GM18868 (cell line): ENCODE measurements around the gene NLRX1.
"Not testable (repeated sequence)": the region's sequence is repeated elsewhere in the genome, so short reads cannot be mapped to it uniquely, and the experiment has no call there.

ENCODE experiments used
- ATAC-seq: cut with Tn5 transposase; IDR thresholded peaks from one replicate; pipeline ENCODE4 v1.9.1; 2021; ENCODE audit warnings: mild to moderate bottlenecking, moderate library complexity; ENCODE audit not compliant: unreplicated experiment

Gene NLRX1

DNA sequence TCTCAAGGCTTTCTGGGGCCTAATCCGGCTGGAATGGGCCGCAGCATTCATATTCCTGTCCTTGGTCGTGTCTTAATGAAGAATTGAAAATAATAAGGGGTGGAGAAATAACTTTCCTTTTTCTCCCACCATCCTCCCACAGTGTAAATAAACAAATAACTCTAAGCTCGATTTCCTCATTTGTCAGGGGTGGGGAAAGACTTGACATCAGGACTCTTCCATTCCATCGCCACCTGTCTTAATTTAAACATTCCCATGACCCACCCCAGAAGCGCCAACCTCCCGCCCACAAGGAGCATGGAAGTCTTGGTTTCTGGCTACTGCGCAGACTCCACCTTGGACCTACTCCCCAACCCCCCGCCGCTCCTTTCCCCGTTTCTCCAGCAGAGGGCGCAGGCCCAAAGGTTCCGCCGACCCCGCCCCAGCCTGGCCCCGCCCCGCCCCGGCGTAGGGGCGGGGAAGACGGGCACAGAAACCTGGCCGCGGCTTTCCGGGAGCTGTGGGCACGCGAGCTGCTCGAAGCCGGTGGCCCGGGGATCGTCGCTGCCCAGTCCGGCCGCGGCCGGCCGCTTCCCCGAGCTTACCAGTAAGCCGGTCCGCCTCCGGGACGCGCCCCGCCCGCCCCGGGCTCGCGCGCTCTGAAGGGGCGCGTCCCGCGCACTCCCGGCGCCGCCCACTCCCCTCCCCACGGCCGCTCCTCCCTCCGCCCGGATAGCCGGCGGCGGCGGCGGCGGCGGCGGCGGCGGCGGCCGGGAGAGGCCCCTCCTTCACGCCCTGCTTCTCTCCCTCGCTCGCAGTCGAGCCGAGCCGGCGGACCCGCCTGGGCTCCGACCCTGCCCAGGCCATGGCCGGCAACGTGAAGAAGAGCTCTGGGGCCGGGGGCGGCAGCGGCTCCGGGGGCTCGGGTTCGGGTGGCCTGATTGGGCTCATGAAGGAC is 37.3 kb downstream of the NLRX1 start, which contains the start of gene CBL:
TSS of gene CBL (plus strand) at position 766 of the 937 bp plus-strand sequence. CDS start at position 845, 79 bp downstream.
- ATAC-seq, result peak; percentile 84

DNA sequence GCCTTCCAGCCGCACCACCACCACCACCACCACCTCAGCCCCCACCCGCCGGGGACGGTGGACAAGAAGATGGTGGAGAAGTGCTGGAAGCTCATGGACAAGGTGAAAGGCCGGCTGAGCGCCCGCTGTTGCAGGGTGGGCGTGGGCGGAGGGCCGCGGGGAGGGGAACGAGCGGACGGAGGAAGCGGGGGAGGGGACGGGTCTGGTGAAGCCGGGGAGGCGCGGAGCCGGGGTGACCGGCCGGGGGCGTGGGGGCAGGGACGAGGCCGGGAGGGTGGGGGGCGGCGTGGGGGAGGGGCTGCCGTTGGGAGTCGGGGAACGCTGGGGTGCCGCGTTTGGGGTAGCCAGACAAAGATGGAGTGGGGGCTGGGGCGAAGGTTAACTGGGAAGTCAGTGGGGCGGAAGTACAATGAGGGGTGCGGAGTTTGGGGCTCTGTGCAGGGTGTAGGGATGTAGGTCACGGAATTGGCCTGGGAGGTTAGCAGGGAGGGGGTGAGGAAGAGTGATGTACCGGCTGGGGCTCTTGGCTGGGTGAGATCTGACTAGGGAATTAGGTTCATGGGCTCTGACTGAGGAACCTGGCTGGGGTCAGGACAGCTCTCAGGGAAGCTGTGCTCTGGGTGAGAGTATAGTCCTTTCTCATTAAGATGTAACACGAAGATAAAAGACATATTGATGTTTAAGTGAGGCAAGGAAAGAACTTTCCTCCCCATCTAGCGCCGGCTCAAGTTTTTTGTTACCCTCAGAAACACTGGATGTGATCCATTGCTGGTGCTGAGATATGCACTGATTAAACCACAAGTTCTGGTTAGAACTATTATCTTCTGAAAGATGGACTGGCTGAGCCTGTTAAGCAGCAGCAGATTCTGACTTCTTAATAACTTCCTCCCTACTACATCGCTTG is 38.2 kb downstream of the NLRX1 start:
- peak; percentile 24 for ATAC-seq

- no peak for ATAC-seq
Observed at GRCh38 chr11:119207415-119207960, 39.0 kb downstream of the NLRX1 start.

DNA sequence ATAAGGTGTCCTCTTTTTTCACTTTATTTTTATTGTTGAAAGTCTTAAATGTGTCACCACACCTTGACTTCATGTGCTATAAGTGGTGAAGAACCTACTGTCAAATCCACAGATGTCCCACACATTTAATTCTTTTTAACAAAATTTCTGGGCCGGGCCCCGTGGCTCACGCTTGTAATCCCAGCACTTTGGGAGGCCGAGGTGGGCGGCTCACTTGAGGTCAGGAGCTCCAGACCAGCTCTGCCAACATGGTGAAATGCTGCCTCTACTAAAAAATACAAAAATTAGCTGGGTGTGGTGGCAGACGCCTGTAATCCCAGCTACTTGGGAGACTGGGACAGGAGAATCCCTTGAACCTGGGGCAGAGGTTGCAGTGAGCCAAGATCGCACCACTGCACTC is 40.7 kb downstream of the NLRX1 start:
- no peak for ATAC-seq

DNA sequence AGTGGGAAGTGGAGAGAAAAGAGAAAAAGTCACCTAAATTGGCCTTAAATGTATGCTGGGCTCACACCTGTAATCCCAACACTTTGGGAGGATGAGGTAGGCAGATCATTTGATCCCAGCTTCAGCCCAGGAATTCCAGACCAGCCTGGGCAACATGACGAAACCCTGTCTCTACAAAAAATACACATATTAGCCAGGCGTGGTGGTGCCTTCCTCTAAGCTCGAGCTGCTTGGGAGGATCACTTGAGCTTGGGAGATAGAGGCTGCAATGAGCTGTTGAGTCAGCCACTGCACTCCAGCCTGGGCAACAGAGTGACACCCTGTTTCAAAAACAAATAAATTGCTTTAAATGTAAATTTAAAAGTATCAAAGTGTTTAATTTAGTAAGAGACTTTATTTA is 41.5 kb downstream of the NLRX1 start:
- no peak for ATAC-seq

DNA sequence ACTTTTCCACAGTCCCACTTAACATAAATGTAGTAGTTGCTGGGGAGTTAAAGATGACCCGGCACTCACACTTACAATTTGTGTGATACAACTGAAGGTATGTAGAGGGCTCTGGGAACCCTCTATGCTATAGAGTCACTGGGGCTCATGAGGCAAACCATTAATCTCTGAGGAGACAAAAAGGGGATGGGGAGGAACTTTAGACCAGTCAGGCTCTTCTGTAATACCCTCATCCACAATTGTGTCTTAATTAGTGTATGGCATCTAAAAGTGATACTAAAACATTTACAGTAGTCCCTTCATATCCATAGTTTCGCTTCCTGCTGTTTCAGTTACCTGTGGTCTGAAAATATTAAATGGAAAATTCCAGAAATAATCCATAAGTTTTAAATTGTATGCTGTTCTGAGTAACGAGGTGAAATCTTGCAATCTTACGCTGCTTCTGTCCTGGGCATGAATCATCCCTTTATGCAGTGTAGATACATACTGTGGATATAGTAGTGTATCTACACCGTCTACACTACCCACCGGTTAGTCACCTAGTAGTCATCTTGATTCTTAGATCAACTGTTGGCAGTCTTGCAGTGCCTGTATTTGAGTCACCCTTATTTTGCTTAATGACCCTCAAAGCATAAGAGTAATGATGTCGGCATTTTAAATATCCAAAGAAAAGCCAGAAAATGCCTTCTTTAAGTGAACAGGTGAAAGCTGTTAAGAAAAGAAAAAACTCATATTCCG is 49.8 kb downstream of the NLRX1 start:
- ATAC-seq, result no peak

GRCh38 chr11:119222308-119222707 is 53.8 kb downstream of the NLRX1 start:
- no peak for ATAC-seq

DNA sequence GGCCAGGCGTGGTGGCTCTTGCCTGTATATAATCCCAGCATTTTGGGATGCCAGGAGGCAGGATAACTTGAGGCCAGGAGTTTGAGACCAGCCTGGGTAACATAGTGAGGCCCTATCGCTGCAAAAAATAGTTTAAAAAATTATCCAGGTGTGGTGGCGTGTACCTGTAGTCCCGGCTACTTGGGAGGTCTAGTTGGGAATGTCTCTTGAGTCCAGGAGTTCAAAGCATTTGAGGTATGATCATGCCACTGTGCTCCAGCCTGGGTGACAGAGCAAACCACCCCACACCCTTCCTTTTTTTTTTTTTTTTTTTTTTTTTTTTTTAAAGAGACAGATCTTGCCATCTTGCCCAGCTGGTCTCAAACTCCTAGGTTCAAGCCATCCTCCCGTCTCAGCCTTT is 54.4 kb downstream of the NLRX1 start:
- ATAC-seq, result no peak

- ATAC-seq, result no peak
Observed at GRCh38 chr11:119223856-119224255, 55.3 kb downstream of the NLRX1 start.

- not testable (repeated sequence) for ATAC-seq
Observed at GRCh38 chr11:119228535-119229287, 60.2 kb downstream of the NLRX1 start.

DNA sequence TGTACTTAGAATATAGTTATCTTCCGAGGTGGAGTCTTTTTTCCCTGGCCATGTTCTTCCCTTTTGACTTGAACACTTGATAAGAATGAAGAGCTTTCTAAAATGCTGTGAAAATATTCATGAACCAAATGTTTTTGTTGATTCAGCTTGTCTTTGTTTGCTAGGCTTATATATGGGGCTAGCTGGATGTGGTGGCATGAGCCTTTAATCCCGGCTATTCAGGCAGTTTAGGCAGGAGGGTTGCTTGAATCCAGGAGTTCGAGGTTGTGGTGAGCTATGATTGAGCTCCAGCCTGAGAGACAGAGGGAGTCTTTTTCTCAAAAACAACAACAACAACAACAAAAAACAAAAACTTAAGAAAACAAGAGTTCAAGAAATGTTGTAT is 60.8 kb downstream of the NLRX1 start:
- no peak for ATAC-seq

DNA sequence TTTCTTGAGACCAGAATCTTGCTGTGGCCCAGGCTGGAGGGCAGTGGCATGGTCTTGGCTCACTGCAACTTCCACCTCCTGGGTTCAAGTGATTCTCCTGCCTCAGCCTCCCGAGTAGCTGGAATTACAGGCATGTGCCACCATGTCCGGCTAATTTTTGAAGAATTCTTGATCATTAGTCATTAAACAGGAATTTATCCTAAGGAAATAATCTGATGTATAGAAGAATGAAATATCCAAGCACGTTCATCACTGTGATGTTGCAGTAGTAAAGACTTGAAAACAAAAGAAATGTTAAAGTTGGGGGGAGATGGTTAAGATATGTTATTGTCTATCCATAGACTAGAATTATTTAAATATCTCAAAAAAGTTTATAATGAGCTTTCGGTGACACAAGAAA is 61.2 kb downstream of the NLRX1 start:
- no peak for ATAC-seq
